Measurements from ENCODE around the gene NUP205. TPM values are rescaled to one million over a fixed set of nuclear protein-coding genes. Genes with fewer than 3 reads are reported as not detected.

The NUP205 gene
- total RNA-seq, 4 donors from 2014 or later, result 21.0 to 65.9 (median 47.6) TPM

DNA sequence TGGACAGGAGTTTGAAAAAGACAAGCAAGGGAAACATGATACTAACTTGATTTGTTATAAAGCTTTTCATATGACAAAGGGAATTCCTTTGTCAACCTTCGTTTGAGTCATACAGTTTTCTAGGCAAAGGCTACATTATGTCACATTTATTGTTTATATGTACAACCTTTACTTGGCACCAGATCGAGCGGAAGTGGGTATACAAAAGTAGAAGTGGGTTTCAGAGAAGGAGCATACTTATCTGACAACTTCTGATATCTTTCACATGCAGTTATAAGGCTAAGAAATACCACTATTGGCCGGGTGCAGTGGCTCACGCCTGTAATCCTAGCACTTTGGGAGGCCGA is 115.6 kb downstream of the NUP205 start:
- Histone ChIP-seq H3K27me3 (no peaks in the 10 kb centered on the region), H3K9me3 (no peaks in the 10 kb centered on the region), H3K27ac (no peak overlapping the region), H3K4me3 (no peak overlapping the region), H3K36me3 (no peaks in the 10 kb centered on the region), H3K4me1 (no peaks in the 10 kb centered on the region)
- intact Hi-C loops (cut with DNase I; ENCODE audit: low total_unique reads), result no loop called here
- no peak for TF ChIP-seq POLR2A (IDR thresholded peaks at IDR 0.05)
- no peak for TF ChIP-seq CTCF (IDR thresholded peaks at IDR 0.05)
- DNase-seq, result no peak

DNA sequence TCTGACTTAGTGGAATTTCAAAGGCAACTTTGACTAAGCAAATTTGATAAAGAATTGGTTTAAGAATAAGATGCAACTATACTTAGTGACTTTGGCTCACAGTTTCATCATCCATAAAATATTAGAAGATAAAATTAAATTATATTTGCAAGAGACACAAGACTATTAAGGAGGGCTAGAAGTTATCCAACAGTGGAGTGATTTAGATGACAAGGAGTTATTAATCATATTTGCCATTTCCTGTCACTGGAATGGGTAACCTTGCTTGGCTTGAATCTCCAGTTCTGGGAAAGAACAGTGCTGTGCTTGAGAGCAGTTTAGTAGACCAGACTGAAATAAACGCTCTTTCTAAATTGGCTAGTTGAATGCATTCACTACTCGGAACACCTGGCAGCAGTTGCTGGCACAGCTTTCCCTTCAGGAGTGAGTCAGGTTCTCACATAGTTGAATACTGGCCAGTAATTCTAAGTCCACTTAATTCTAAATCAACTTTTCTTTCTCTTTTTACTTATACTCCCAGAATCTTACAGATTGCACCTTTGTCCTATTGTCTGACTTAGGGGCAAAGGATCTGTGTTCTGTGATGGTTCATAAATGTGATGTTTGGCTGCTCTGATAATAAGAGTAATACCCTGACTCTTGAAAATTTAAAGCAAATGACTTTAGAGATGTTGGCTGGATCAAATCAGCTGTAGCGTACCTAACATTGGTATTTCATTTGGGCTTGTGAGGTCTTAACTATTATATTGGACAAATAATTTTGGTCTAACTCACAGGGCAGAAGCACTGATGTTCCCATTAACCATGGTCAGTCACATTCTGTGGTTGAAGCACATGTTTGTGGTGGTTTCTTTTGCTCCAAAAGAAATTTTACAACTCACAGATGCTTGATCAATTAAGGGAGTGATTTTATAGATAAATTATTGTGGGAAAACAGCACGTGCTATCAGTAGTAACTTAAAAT is 121.2 kb downstream of the NUP205 start:
- Histone ChIP-seq H3K27me3 (no peaks in the 10 kb centered on the region), H3K9me3 (no peaks in the 10 kb centered on the region), H3K4me1 (no peaks in the 10 kb centered on the region), H3K36me3 (no peaks in the 10 kb centered on the region), H3K27ac (no peak overlapping the region), H3K4me3 (no peak overlapping the region)
- intact Hi-C loops (cut with DNase I; ENCODE audit: low total_unique reads), result no loop called here
- no peak for TF ChIP-seq POLR2A (IDR thresholded peaks at IDR 0.05)
- no peak for TF ChIP-seq CTCF (IDR thresholded peaks at IDR 0.05)
- peak in 1 of 2 donors; percentile 55 for DNase-seq

DNA sequence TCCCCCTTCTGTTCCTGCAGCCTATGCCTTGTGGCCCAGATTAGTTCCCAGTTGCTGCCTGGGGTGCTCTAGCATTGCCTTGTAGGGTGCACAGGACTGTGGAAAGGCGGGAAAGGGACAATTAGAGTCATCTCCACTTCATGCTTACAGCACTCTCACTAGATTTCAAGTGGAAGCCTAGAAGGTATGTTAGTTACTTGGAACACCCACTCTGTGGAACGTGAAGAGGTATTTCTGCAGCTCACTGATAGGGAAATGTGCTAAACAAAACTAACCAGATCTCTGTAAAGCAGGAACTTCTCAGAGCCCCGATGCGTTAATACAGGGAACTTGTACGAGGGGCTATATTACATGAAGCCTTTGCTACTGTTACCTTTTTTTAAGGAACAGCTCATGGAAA is 124.0 kb downstream of the NUP205 start:
- intact Hi-C loops (cut with DNase I; ENCODE audit: low total_unique reads), result no loop called here
- Histone ChIP-seq H3K27ac (no peak overlapping the region), H3K4me1 (no peaks in the 10 kb centered on the region), H3K9me3 (no peaks in the 10 kb centered on the region), H3K36me3 (no peaks in the 10 kb centered on the region), H3K27me3 (no peaks in the 10 kb centered on the region), H3K4me3 (no peak overlapping the region)
- DNase-seq, result no peak
- TF ChIP-seq CTCF (IDR thresholded peaks at IDR 0.05), result no peak
- no peak for TF ChIP-seq POLR2A (IDR thresholded peaks at IDR 0.05)

DNA sequence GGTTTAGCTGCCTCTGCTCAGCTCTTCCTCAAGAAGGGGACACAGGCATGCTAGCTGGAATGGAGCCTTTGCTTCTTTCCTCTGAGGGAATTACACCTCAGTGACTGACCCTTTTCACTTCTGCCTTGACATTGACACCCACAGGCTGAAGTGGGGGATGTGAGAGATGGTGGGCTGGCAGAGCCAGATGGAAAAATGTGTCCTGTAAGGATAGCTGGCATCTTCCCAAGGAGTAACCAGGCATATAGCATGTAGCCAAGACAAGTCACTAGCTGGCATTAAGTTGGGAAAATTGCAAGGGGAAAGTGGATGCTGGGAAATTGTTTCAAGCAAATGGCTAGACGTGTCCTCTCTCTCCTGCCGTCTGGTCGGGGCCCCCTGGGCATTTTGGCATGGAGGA is 124.5 kb downstream of the NUP205 start:
- TF ChIP-seq POLR2A (IDR thresholded peaks at IDR 0.05) (no peak), CTCF (IDR thresholded peaks at IDR 0.05) (no peak)
- H3K36me3 ChIP-seq, result no peaks in the 10 kb centered on the region
- intact Hi-C loops (cut with DNase I; ENCODE audit: low total_unique reads), result no loop called here
- H3K27me3 ChIP-seq, result no peaks in the 10 kb centered on the region
- H3K9me3 ChIP-seq, result no peaks in the 10 kb centered on the region
- H3K4me1 ChIP-seq, result no peaks in the 10 kb centered on the region
- no peak overlapping the region for H3K4me3 ChIP-seq
- DNase-seq, result no peak
- no peak overlapping the region for H3K27ac ChIP-seq

DNA sequence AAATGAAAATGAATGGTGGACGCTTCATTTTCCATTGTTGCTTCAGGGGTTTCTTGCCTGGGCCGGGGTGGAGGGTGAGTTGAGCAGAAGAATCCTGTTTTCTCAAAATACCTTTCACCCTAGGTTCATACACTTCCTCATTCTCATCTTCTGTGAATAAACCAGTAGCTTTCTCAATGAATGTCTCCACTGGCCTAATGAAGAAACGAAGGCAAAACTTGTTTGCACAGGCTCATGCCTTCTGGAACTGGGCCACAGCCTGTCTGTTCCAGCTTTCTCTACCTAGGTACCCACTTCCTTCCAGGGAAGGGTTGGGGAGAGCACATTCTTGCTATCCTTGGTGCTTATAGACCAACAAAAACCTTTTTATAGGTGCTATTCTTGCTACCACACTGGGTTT is 125.9 kb downstream of the NUP205 start:
- no peak for DNase-seq
- Histone ChIP-seq H3K36me3 (no peaks in the 10 kb centered on the region), H3K9me3 (no peaks in the 10 kb centered on the region), H3K27ac (no peak overlapping the region), H3K4me1 (no peaks in the 10 kb centered on the region), H3K27me3 (no peaks in the 10 kb centered on the region), H3K4me3 (no peak overlapping the region)
- intact Hi-C loops (cut with DNase I; ENCODE audit: low total_unique reads), result no loop called here
- no peak for TF ChIP-seq CTCF (IDR thresholded peaks at IDR 0.05)
- no peak for TF ChIP-seq POLR2A (IDR thresholded peaks at IDR 0.05)

All from uterus (tissue), 4 donors.